H1 (cell line): ENCODE measurements around the gene PGP. TPM values are rescaled to one million over a fixed set of nuclear protein-coding genes. Genes with fewer than 3 reads are reported as not detected.

ENCODE experiments used
- ATF2 ChIP-seq: IDR thresholded peaks from 2 replicates; pipeline ENCODE4 v1.6.1; 2012; ENCODE audit warnings: low read length, inconsistent platforms
- CBX5 ChIP-seq: fragments of 300-800, 300-1000 bp; sonication (generic); IDR thresholded peaks from 2 replicates; pipeline ENCODE4 v1.7.1; 2016; ENCODE audit warnings: antibody characterized with exemption, low read length, low read depth
- CBX8 ChIP-seq: fragments of 300-800, 300-1000 bp; sonication (generic); IDR thresholded peaks from 2 replicates; pipeline ENCODE4 v1.7.1; 2016; ENCODE audit warnings: low read depth, low read length, borderline replicate concordance
- CHD7 ChIP-seq: fragments of 300-600 bp; sonication (generic); IDR thresholded peaks from 2 replicates; pipeline ENCODE4 v1.7.1; 2012; ENCODE audit warnings: low read length, moderate library complexity, mild to moderate bottlenecking, inconsistent platforms; ENCODE audit not compliant: insufficient replicate concordance
- FOSL1 ChIP-seq: IDR thresholded peaks from 2 replicates; pipeline ENCODE4 v1.6.1; 2011; ENCODE audit warnings: mild to moderate bottlenecking, low read depth, low read length, moderate library complexity; ENCODE audit not compliant: insufficient read depth
- GABPA ChIP-seq: IDR thresholded peaks from 2 replicates; pipeline ENCODE4 v1.6.1; 2011; ENCODE audit warnings: mild to moderate bottlenecking, low read length, moderate library complexity, borderline replicate concordance; ENCODE audit not compliant: insufficient read depth
- GTF2F1 ChIP-seq: IDR thresholded peaks from 2 replicates; pipeline ENCODE4 v1.6.1; 2012; ENCODE audit warnings: low read depth, low read length, improper control_type of control experiment, borderline replicate concordance
- MAX ChIP-seq: IDR thresholded peaks from 2 replicates; pipeline ENCODE4 v1.6.1; 2012; ENCODE audit warnings: inconsistent platforms
- YY1 ChIP-seq: IDR thresholded peaks from 2 replicates; pipeline ENCODE4 v1.6.1; 2011; ENCODE audit warnings: low read depth, mild to moderate bottlenecking, low read length
- polyA plus RNA-seq, 7 experiments: library from polyadenylated mRNA; depleted of rRNA in 3 of 7; stranded (reverse) in 5 of 7; unstranded in 2 of 7; fragments of >200 nt in 5 of 7; fragments of 200-250 nt in 2 of 7; gene quantifications; 1 replicate in 5 of 7; 2 replicates in 1 of 7; 4 replicates in 1 of 7; pipeline versions ENCODE4 v1.2.1 to v1.2.3, GENCODE V29; 2011 to 2013; ENCODE audit warnings: missing spikeins in 2 of 7, mixed read lengths in 2 of 7
- total RNA-seq: library from RNA; stranded (reverse); fragmentation: NEBNext Ultra II Directional; extraction: Animal tissue kit (Norgen Biotek cat#: 25700); gene quantifications from 2 replicates; pipeline ENCODE4 v1.2.1, GENCODE V29; 2021

The PGP gene
- total and polyA plus RNA-seq, 2 of the 8 experiments (the other 6 are each of a cell fraction or from before 2014, with no cell fraction given) = 30.9 to 55.9 TPM

- TF ChIP-seq CHD7 = no peak
- TF ChIP-seq MAX = no peak
- TF ChIP-seq GTF2F1 = no peak
- TF ChIP-seq GABPA = no peak
- TF ChIP-seq CBX8 = no peak
- no peak for TF ChIP-seq YY1
- no peak for TF ChIP-seq FOSL1
- no peak for TF ChIP-seq CBX5
- no peak for TF ChIP-seq ATF2
Measured at GRCh38 chr16:2208308-2208707, 6.3 kb downstream of the PGP start (continued).
